Skin epidermis (tissue), 12 donors: ENCODE results near the gene ENKUR.
"Not testable (repeated sequence)": the region's sequence is repeated elsewhere in the genome, so short reads cannot be mapped to it uniquely, and the experiment has no call there.

ENCODE experiments used
- H3K27ac ChIP-seq, 21 experiments: fragments of 200-600 bp; sonication (generic) in 11 of 21; one replicate each; pipeline ENCODE4 v1.5.0; 2020; ENCODE audit warnings: mild to moderate bottlenecking in 3 of 21, inconsistent platforms in 2 of 21, moderate library complexity in 2 of 21
- H3K4me3 ChIP-seq, 7 experiments: fragments of 200-600 bp; sonication (generic) in 2 of 7; one replicate each; pipeline ENCODE4 v1.5.0; 2020; ENCODE audit warnings: inconsistent platforms in 2 of 7, mild to moderate bottlenecking in 2 of 7, moderate library complexity in 1 of 7

The ENKUR gene

DNA sequence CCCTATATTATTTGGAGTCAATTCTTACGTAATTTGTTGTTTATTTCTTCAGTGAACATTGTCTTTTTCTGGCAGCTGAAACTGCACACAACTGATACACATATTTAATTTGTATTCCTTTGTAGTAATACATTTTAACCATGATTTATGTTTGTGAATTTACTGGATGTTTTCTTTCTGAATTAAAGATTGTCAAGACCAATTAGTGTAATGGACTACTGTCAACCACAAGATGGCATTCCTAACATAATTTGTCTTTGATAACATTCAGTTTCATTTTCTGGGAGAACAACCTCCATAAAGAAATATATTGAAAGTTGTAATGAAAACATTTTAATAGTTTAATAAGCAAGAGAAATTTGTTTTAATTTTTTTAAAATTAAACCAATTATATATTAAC, 10.5 kb upstream of the ENKUR start:
- Histone ChIP-seq H3K4me3 (no peak overlapping the region), H3K27ac (no peak overlapping the region)

GRCh38 chr10:25024528-25024927, 8.6 kb upstream of the ENKUR start:
- Histone ChIP-seq H3K27ac (peak overlapping the region in 1 of 21 experiments; percentile 31), H3K4me3 (no peak overlapping the region)

- H3K27ac ChIP-seq: no peak overlapping the region
Observed at GRCh38 chr10:25023278-25023677, 7.3 kb upstream of the ENKUR start.

DNA sequence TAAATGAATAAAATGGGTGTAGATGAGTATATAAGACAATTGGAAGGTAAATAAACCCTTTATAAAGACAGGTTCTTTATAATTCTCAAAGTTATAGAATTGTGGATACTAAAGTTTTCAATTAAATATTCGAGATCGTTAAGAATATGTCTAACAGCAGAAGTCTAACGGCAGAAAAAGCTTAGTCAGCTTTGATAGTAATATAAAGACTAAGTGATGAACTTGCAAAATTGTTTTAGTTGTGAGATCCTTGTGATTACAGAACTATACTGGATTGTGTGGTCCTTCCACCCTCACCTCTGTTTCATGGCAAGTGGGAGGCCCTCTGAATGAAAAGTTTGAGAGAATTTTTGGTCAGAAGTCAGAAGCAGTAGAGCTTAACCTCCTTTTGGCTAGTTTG, 2.7 kb upstream of the ENKUR start:
- H3K4me3 ChIP-seq: no peak overlapping the region
- no peak overlapping the region for H3K27ac ChIP-seq

More at GRCh38 chr10:25023278-25023677, 7.3 kb upstream of the ENKUR start:
- no peak overlapping the region for H3K4me3 ChIP-seq

DNA sequence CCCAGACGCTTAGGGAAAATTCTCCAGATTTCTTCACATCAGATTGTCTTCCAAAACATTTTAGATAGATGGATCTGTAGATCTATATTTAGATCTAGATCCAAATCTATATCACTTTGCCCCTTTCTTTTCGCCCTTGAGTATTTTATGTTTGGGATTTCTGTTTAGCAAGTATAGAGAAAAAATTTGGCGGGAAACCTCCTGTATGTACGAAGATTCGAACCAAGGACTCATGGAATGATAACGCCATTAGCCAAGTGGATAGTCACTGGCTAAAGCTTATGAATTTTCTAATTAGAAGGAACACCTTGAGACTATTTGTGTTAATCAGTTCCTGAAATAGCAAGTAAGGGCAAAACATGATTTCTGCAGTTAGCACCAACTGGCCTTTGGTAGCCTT, 1.7 kb upstream of the ENKUR start:
- H3K27ac ChIP-seq: peak overlapping the region in 19 of 21 experiments; percentile 83 to 96 (median 90)
- peak overlapping the region in 4 of 7 experiments; percentile 52 to 63 (median 57) for H3K4me3 ChIP-seq

- Histone ChIP-seq H3K4me3 (peak overlapping the region; percentile 45 to 69 (median 54)), H3K27ac (peak overlapping the region in 20 of 21 experiments; percentile 80 to 96 (median 90))
Observed at GRCh38 chr10:25017154-25017590, 1.2 kb upstream of the ENKUR start.

DNA sequence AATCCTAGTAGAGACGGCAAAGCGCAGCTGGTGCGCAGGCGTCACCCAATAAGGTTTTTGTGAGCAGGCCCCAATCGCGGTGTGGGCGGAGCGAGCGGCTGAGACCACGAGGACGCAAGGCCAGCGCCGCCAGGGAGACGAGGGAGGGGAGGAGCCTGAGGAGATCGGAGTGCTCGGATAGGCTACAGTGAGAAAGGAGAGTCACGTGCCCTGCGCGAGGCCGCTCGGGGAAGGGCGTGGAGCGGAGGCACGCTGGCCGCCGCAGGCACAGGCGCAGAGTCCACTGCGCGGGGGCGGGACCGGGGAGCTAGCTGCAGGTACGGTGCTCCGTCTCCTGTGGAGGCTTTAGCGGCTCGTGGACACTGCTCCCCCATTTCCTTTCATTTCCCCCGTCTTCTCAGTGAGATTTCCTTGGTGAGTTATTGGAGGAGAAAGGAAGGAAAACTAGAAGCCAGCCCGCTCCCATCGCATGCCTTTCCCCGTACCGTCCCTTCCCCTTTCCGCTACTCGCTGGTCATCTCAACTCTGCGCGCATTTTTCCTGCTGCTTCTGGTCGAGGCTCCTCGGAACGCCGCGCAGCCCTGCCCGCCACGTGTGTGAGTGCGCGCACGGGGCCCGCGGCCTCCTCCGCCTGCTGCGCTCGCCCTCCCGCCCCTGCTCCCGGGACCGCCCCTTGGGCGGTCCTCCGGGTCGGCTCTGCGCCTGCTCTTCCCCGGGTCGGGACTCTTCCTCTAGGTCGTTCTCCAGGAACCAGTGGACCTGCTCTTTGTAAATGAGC, 607 bp upstream of the ENKUR start, which contains the start of gene THNSL1:
Gene THNSL1, plus strand, starts transcription at position 237 of the 778 bp plus-strand sequence. CDS start 6,612 bp downstream, outside the sequence.
- peak within 1 kb of the TSS; percentile 77 to 96 (median 89) for H3K27ac ChIP-seq
- H3K4me3 ChIP-seq: peak within 1 kb of the TSS; percentile 45 to 69 (median 54)

- H3K4me3 ChIP-seq: no peak overlapping the region
- H3K27ac ChIP-seq: no peak overlapping the region
Observed at GRCh38 chr10:25014579-25014978, 1.4 kb downstream of the ENKUR start.

GRCh38 chr10:25011591-25011990, 4.4 kb downstream of the ENKUR start:
- not testable (repeated sequence) for H3K4me3 ChIP-seq, H3K27ac ChIP-seq

- H3K27ac ChIP-seq: no peak overlapping the region
- H3K4me3 ChIP-seq: no peak overlapping the region
Observed at GRCh38 chr10:24998044-24998443, 17.9 kb downstream of the ENKUR start.

GRCh38 chr10:24995072-24995471, 20.9 kb downstream of the ENKUR start:
- no peak overlapping the region for H3K4me3 ChIP-seq
- H3K27ac ChIP-seq: no peak overlapping the region

DNA sequence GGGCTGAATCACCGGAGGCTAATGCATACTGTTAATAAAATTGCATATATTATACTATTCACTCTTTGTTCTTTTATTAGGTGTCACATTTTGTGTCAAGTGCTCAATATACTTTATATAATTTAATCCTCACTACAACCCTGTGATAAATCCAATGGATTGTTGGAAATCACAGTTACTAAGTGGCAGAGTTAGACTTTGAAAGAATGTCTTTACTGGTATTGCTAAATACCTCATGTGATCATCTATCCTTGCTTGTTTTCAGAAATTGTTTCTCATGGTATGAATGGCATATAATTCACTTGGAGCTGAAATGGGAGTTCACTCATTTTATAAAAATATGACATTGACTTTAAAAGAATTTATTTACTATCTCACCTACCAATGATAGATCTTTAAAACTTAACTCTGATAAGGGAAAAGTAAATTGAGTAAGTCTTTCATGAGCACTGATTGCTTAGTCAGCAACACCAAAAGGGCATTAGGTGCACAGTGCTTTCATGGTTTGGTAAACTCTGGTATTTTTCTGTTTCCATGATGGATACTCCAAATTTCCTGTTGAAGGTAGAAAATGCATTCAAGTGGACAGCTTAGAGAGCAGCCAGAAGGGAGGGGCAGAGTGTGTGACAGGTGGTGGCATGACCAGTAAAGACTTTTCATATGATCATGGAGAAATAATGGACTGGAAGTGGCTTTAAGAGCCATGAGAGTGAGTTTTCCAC, 22.6 kb downstream of the ENKUR start:
- Histone ChIP-seq H3K4me3 (no peak overlapping the region), H3K27ac (no peak overlapping the region)

DNA sequence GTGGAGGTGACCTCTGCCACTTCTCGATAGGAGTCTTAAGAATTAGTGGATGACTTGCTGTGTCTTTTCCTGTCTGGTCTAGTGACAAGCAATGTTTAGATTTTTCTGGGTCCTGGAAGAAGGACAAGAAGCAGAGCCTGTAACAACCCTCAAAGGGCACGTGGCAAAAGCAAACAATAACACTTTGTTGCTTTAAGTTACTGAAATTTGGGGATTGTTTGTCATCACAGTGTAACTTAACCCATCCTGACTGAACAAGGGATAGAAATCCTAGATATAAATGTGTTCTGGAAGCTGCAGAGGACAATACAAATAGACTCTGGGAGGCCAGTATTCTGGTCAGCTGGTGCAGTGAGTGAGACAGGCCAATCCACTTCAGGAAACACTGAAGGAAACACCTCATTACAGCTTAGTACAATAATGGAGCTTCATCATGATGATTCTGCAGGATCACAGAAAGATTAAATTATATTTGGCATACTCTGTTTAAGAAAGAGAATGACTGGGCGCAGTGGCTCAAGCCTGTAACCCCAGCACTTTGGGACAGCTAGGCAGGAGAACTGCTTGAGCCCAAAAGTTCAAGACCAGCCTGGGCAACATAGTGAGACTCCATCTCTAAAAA, 23.3 kb downstream of the ENKUR start:
- Histone ChIP-seq H3K27ac (no peak overlapping the region), H3K4me3 (no peak overlapping the region)

GRCh38 chr10:24991298-24991697, 24.7 kb downstream of the ENKUR start:
- no peak overlapping the region for H3K27ac ChIP-seq
- no peak overlapping the region for H3K4me3 ChIP-seq

DNA sequence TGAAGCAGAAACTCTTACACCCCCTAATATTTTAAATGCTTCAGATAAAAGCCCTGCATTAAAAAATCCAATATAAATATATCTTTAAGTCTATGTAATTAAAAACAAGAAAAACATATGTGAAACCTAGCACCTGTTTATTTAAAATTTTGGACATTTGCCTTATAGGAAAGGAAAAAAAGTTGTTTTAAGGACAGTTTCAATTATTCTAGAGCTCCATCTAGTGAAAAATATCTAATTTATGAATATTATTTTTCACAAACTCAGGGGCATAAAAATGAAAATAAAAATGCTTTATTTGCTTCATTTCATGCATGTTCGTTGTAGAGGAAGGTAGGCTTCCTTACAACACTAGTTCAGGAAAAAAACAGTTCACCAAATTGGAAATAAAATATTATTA, 26.1 kb downstream of the ENKUR start:
- Histone ChIP-seq H3K27ac (no peak overlapping the region), H3K4me3 (no peak overlapping the region)

DNA sequence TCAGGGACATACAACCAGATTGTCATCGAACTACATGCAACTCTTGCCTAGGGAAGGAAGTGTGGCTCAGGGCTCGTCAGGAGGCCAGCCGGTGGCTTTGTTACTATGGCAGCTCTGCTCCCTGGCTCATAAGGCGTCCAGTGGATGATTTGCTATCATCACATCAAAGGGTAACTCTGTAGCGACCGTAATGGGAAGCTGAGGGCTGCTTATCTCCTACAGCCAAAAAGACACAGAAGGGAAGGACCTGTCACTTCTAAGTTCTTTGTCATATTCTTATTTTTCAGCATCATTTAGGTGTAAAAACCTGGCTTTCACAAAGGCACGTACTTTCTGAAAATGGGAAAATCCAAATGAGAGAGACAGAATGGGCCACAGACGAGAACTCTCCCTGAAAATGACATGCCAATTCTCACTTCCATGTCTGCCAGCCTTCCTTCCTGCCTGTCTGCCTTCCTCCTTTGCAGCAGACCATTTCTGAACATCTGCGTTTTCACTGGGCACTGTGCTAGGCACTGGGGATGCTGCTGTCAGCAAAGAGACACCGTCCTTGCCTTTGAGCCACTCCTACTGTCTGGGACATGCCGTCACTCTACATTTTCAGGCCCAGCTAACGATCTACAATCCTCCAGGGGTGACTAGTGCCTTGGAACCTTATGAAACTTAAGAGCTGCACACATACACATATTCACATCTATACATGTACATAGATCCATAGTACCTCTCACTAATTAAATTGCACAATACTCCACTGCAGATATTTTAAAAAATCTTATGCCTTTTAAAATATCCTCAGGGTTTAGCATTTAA, 26.9 kb downstream of the ENKUR start:
- H3K27ac ChIP-seq: no peak overlapping the region
- no peak overlapping the region for H3K4me3 ChIP-seq

- no peak overlapping the region for H3K27ac ChIP-seq
Observed at GRCh38 chr10:24984906-24985305, 31.1 kb downstream of the ENKUR start.

GRCh38 chr10:24983946-24984345, 32.0 kb downstream of the ENKUR start:
- H3K4me3 ChIP-seq: no peak overlapping the region

More at GRCh38 chr10:24984906-24985305, 31.1 kb downstream of the ENKUR start:
- no peak overlapping the region for H3K4me3 ChIP-seq

GRCh38 chr10:24983130-24983529, 32.8 kb downstream of the ENKUR start:
- H3K27ac ChIP-seq: no peak overlapping the region
- no peak overlapping the region for H3K4me3 ChIP-seq

More at GRCh38 chr10:24983946-24984345, 32.0 kb downstream of the ENKUR start:
- H3K27ac ChIP-seq: no peak overlapping the region
